GM23338 (cell line): ENCODE results near the gene SKOR1. TPM values are rescaled to one million over a fixed set of nuclear protein-coding genes. Genes with fewer than 3 reads are reported as not detected.
A peak's percentile ranks its signal among the peaks of the same experiment; 100 is the strongest.

ENCODE experiments used
- ATAC-seq: fragments of 200-7000 bp; cut with Tn5 transposase; 3 replicates; pipeline ENCODE4 v1.9.1; 2020
- DNase-seq: peaks from one replicate; pipeline ENCODE4 v3.0.0-alpha.2; 2015; ENCODE audit warnings: low spot score
- H2AFZ ChIP-seq: fragments of 200-600 bp; sonication (generic); 2 replicates; pipeline ENCODE4 v1.8.0; 2016; ENCODE audit warnings: antibody characterized with exemption, mild to moderate bottlenecking, moderate library complexity
- H3F3A ChIP-seq: fragments of 200-600 bp; sonication (generic); replicated peaks from 2 replicates; pipeline ENCODE4 v1.8.0; 2017; ENCODE audit warnings: antibody characterized with exemption, mixed run types, low read depth
- H3K27ac ChIP-seq: fragments of 200-600 bp; sonication (generic); 2 replicates; pipeline ENCODE4 v1.6.1; 2016; ENCODE audit warnings: low read depth
- H3K27me3 ChIP-seq: fragments of 200-600 bp; sonication (generic); 2 replicates; pipeline ENCODE4 v1.8.0; 2016; ENCODE audit warnings: mild to moderate bottlenecking, mixed run types, moderate library complexity; ENCODE audit not compliant: insufficient read depth
- H3K36me3 ChIP-seq: fragments of 200-600 bp; sonication (generic); 2 replicates; pipeline ENCODE4 v1.8.0; 2016; ENCODE audit warnings: mild to moderate bottlenecking; ENCODE audit not compliant: insufficient read depth
- H3K4me1 ChIP-seq: fragments of 200-600 bp; sonication (generic); 2 replicates; pipeline ENCODE4 v1.8.0; 2016; ENCODE audit warnings: mild to moderate bottlenecking, moderate library complexity; ENCODE audit not compliant: insufficient read depth
- H3K4me2 ChIP-seq: fragments of 200-600 bp; sonication (generic); 2 replicates; pipeline ENCODE4 v1.7.1; 2017; ENCODE audit warnings: mixed run types
- H3K4me3 ChIP-seq: fragments of 200-600 bp; sonication (generic); 2 replicates; pipeline ENCODE4 v1.6.1; 2016; ENCODE audit warnings: mixed run types
- H3K79me2 ChIP-seq: fragments of 200-600 bp; sonication (generic); replicated peaks from 2 replicates; pipeline ENCODE4 v1.8.0; 2017; ENCODE audit warnings: mild to moderate bottlenecking; ENCODE audit not compliant: insufficient read depth
- H3K9me2 ChIP-seq: fragments of 200-600 bp; sonication (generic); 2 replicates; pipeline ENCODE4 v1.8.0; 2017; ENCODE audit not compliant: insufficient read depth
- H4K20me1 ChIP-seq: fragments of 200-600 bp; sonication (generic); replicated peaks from 2 replicates; pipeline ENCODE4 v1.8.0; 2017; ENCODE audit warnings: mild to moderate bottlenecking; ENCODE audit not compliant: insufficient read depth
- H3K27ac Mint-ChIP-seq: 2 replicates; pipeline ENCODE4 v1.8.0; 2020; ENCODE audit warnings: inconsistent platforms, mild to moderate bottlenecking, moderate library complexity, mixed read lengths
- H3K27me3 Mint-ChIP-seq: 3 replicates; pipeline ENCODE4 v1.8.0; 2022; ENCODE audit warnings: low read depth, mild to moderate bottlenecking, moderate library complexity, mixed read lengths, inconsistent platforms; ENCODE audit not compliant: insufficient read depth, poor library complexity
- H3K36me3 Mint-ChIP-seq: 3 replicates; pipeline ENCODE4 v1.8.0; 2021; ENCODE audit warnings: low read depth, mild to moderate bottlenecking, inconsistent platforms, moderate library complexity, mixed read lengths
- H3K4me1 Mint-ChIP-seq: 3 replicates; pipeline ENCODE4 v1.8.0; 2020; ENCODE audit warnings: mild to moderate bottlenecking, inconsistent platforms, mixed read lengths
- H3K4me3 Mint-ChIP-seq: 3 replicates; pipeline ENCODE4 v1.8.0; 2021; ENCODE audit warnings: moderate library complexity, mild to moderate bottlenecking, inconsistent platforms, mixed read lengths
- H3K9me3 Mint-ChIP-seq: 3 replicates; pipeline ENCODE4 v1.8.0; 2020; ENCODE audit warnings: moderate library complexity, mild to moderate bottlenecking, inconsistent platforms, mixed read lengths
- CREB1 ChIP-seq: fragments of 250-450 bp; sonication (Bioruptor Pico); IDR thresholded peaks from 2 replicates; pipeline ENCODE4 v1.5.0; 2020; ENCODE audit warnings: low read depth, mild to moderate bottlenecking, moderate library complexity
- CTCF ChIP-seq, 2 experiments: fragments of 200-600 bp in 1 of 2; sonication (generic) in 1 of 2; conservative IDR thresholded peaks; 2 replicates each; pipeline versions ENCODE4 v1.5.1 to v1.6.1; 2016 to 2017; ENCODE audit warnings: antibody characterized with exemption in 2 of 2, low read depth in 2 of 2, mild to moderate bottlenecking in 2 of 2, moderate library complexity in 1 of 2
- ETS1 ChIP-seq: IDR thresholded peaks from 2 replicates; pipeline ENCODE4 v1.6.1; 2016; ENCODE audit warnings: antibody characterized with exemption
- EZH2 ChIP-seq: fragments of 200-600 bp; sonication (generic); IDR thresholded peaks from one replicate; pipeline ENCODE4 v1.8.0; 2017; ENCODE audit warnings: antibody characterized with exemption, mild to moderate bottlenecking, low read depth; ENCODE audit not compliant: unreplicated experiment
- EZH2phosphoT487 ChIP-seq: fragments of 200-600 bp; sonication (generic); IDR thresholded peaks from one replicate; pipeline ENCODE4 v1.8.1; 2018; ENCODE audit warnings: antibody characterized with exemption; ENCODE audit not compliant: unreplicated experiment
- JUNB ChIP-seq: IDR thresholded peaks from one replicate; pipeline ENCODE4 v1.6.1; 2016; ENCODE audit warnings: antibody characterized with exemption; ENCODE audit not compliant: unreplicated experiment
- NANOG ChIP-seq: IDR thresholded peaks from 2 replicates; pipeline ENCODE4 v1.6.1; 2016; ENCODE audit warnings: antibody characterized with exemption, borderline replicate concordance
- POLR2AphosphoS5 ChIP-seq: IDR thresholded peaks from 2 replicates; pipeline ENCODE4 v1.6.1; 2016; ENCODE audit warnings: antibody characterized with exemption, low read depth
- REST ChIP-seq: IDR thresholded peaks from one replicate; pipeline ENCODE4 v1.6.1; 2018; ENCODE audit warnings: antibody characterized with exemption; ENCODE audit not compliant: unreplicated experiment
- STAT1 ChIP-seq: IDR thresholded peaks from one replicate; pipeline ENCODE4 v1.6.1; 2016; ENCODE audit warnings: antibody characterized with exemption; ENCODE audit not compliant: unreplicated experiment
- ZNF114 ChIP-seq: fragments of 250-450 bp; sonication (Bioruptor Pico); IDR thresholded peaks from 2 replicates; pipeline ENCODE4 v1.5.0; 2020; ENCODE audit warnings: mild to moderate bottlenecking, moderate library complexity
- ZNF331 ChIP-seq: fragments of 250-450 bp; sonication (Bioruptor Pico); IDR thresholded peaks from 2 replicates; pipeline ENCODE4 v1.5.0; 2020; ENCODE audit warnings: low read depth, mild to moderate bottlenecking, moderate library complexity
- ZNF462 ChIP-seq: fragments of 250-450 bp; sonication (Bioruptor Pico); IDR thresholded peaks from 2 replicates; pipeline ENCODE4 v1.5.0; 2020; ENCODE audit warnings: mild to moderate bottlenecking, moderate library complexity
- polyA plus RNA-seq: library from polyadenylated mRNA; unstranded; fragments of >200 nt; fragmentation: Nextera tagmentation; extraction: Ambion mirVana; gene quantifications from 2 replicates; pipeline ENCODE4 v1.2.1, GENCODE V29; 2016
- total RNA-seq: library from RNA; depleted of rRNA; stranded (reverse); fragments of >200 nt; shearing (Covaris generic); gene quantifications from 2 replicates; pipeline ENCODE4 v1.2.3, GENCODE V29; 2014

SKOR1 gene
- total and polyA plus RNA-seq, 2 experiments from 2014 or later: 0.17 TPM; not detected in 1

GRCh38 chr15:67792250-67792942 is 32.9 kb upstream of the SKOR1 start:
- Histone ChIP-seq H3K4me3 (no peak overlapping the region), H4K20me1 (no peaks in the 10 kb centered on the region), H3K27ac (no peak overlapping the region), H3K4me1 (peaks cover 48% of the 10 kb centered on the region), H3F3A (no peaks in the 10 kb centered on the region), H3K27me3 (no peaks in the 10 kb centered on the region), H3K4me2 (peak overlapping the region; percentile 57; the same call in 1 of the 2 replicates), H3K9me2 (0 out of 2 replicates have a peak, but pooled peaks cover 2% of the 10 kb centered on the region), H2AFZ (no peak overlapping the region), H3K79me2 (no peaks in the 10 kb centered on the region), H3K36me3 (no peaks in the 10 kb centered on the region)
- Mint-ChIP-seq H3K4me1 (peaks cover 48% of the 10 kb centered on the region), H3K36me3 (peaks cover 9% of the 10 kb centered on the region; the same call in 1 of the 3 replicates), H3K27me3 (peaks cover 2% of the 10 kb centered on the region), H3K4me3 (no peak overlapping the region), H3K9me3 (peaks cover 7% of the 10 kb centered on the region; the same call in 2 of the 3 replicates), H3K27ac (no peak overlapping the region)
- no peak for DNase-seq
- TF ChIP-seq ZNF331 (no peak), ZNF462 (CRISPR knock-in tag) (no peak), ETS1 (no peak), CREB1 (CRISPR knock-in tag) (no peak), REST (no peak), STAT1 (no peak), JUNB (no peak), ZNF114 (CRISPR knock-in tag) (no peak), EZH2phosphoT487 (no peak), EZH2 (no peak), POLR2AphosphoS5 (no peak), CTCF (conservative IDR thresholded peaks at IDR 0.05; ENCODE audit: low read depth in 2 of 2) (no peak), NANOG (no peak)
- no peak for ATAC-seq
